HEK293 (cell line): ENCODE measurements around the gene FOSL1.
A peak's percentile ranks its signal among the peaks of the same experiment; 100 is the strongest.

Experiments
- KLF1 ChIP-seq: fragments of 450-650 bp; formaldehyde crosslinking; IDR thresholded peaks from 2 replicates; pipeline ENCODE4 v1.5.1; 2016; ENCODE audit warnings: missing biosample characterization, missing genetic modification characterization
- KLF17 ChIP-seq: fragments of 450-650 bp; formaldehyde crosslinking; IDR thresholded peaks from 2 replicates; pipeline ENCODE4 v1.5.1; 2016; ENCODE audit warnings: missing biosample characterization, missing genetic modification characterization
- KLF8 ChIP-seq: fragments of 450-650 bp; formaldehyde crosslinking; IDR thresholded peaks from 2 replicates; pipeline ENCODE4 v1.5.1; 2016; ENCODE audit warnings: missing biosample characterization, missing genetic modification characterization
- KLF9 ChIP-seq: fragments of 450-650 bp; formaldehyde crosslinking; IDR thresholded peaks from 2 replicates; pipeline ENCODE4 v1.5.1; 2016; ENCODE audit warnings: missing biosample characterization, missing genetic modification characterization, low read depth
- PATZ1 ChIP-seq: fragments of 450-650 bp; formaldehyde crosslinking; IDR thresholded peaks from 2 replicates; pipeline ENCODE4 v1.5.1; 2016; ENCODE audit warnings: missing biosample characterization, missing genetic modification characterization
- PBX3 ChIP-seq: sonication (generic); formaldehyde crosslinking; IDR thresholded peaks from 2 replicates; pipeline ENCODE4 v1.8.1; 2022; ENCODE audit warnings: mild to moderate bottlenecking, moderate library complexity, missing genetic modification reagents
- SALL2 ChIP-seq: fragments of 450-650 bp; formaldehyde crosslinking; IDR thresholded peaks from 2 replicates; pipeline ENCODE4 v1.5.0; 2017; ENCODE audit warnings: missing biosample characterization, mild to moderate bottlenecking, missing genetic modification characterization, borderline replicate concordance
- SP2 ChIP-seq: fragments of 450-650 bp; formaldehyde crosslinking; IDR thresholded peaks from 2 replicates; pipeline ENCODE4 v1.5.1; 2016; ENCODE audit warnings: missing biosample characterization, missing genetic modification characterization
- SP3 ChIP-seq: fragments of 450-650 bp; formaldehyde crosslinking; IDR thresholded peaks from 2 replicates; pipeline ENCODE4 v1.5.1; 2016; ENCODE audit warnings: missing biosample characterization, missing genetic modification characterization
- SP7 ChIP-seq: fragments of 450-650 bp; formaldehyde crosslinking; IDR thresholded peaks from 2 replicates; pipeline ENCODE4 v1.5.1; 2016; ENCODE audit warnings: missing biosample characterization, missing genetic modification characterization
- YY1 ChIP-seq: fragments of 450-650 bp; formaldehyde crosslinking; IDR thresholded peaks from 2 replicates; pipeline ENCODE4 v1.5.1; 2018; ENCODE audit warnings: missing biosample characterization, missing genetic modification characterization
- ZBTB17 ChIP-seq: fragments of 450-650 bp; formaldehyde crosslinking; IDR thresholded peaks from 2 replicates; pipeline ENCODE4 v1.5.1; 2016; ENCODE audit warnings: missing biosample characterization, missing genetic modification characterization
- ZBTB6 ChIP-seq: fragments of 450-650 bp; formaldehyde crosslinking; IDR thresholded peaks from 2 replicates; pipeline ENCODE4 v1.5.1; 2017; ENCODE audit warnings: missing biosample characterization, missing genetic modification characterization
- ZBTB8A ChIP-seq: fragments of 450-650 bp; formaldehyde crosslinking; IDR thresholded peaks from 2 replicates; pipeline ENCODE4 v1.5.1; 2016; ENCODE audit warnings: missing biosample characterization, missing genetic modification characterization
- ZEB2 ChIP-seq: fragments of 450-650 bp; formaldehyde crosslinking; IDR thresholded peaks from 2 replicates; pipeline ENCODE4 v1.5.1; 2016; ENCODE audit warnings: missing biosample characterization, missing genetic modification characterization
- ZIC2 ChIP-seq: fragments of 450-650 bp; formaldehyde crosslinking; IDR thresholded peaks from 2 replicates; pipeline ENCODE4 v1.5.1; 2016; ENCODE audit warnings: missing biosample characterization, missing genetic modification characterization
- ZNF10 ChIP-seq: fragments of 450-650 bp; formaldehyde crosslinking; IDR thresholded peaks from 2 replicates; pipeline ENCODE4 v1.5.1; 2017; ENCODE audit warnings: missing biosample characterization, missing genetic modification characterization
- ZNF18 ChIP-seq: fragments of 450-650 bp; formaldehyde crosslinking; IDR thresholded peaks from 2 replicates; pipeline ENCODE4 v1.5.1; 2016; ENCODE audit warnings: missing biosample characterization, missing genetic modification characterization
- ZNF2 ChIP-seq: fragments of 450-650 bp; formaldehyde crosslinking; IDR thresholded peaks from 2 replicates; pipeline ENCODE4 v1.5.1; 2016; ENCODE audit warnings: missing biosample characterization, missing genetic modification characterization
- ZNF335 ChIP-seq: fragments of 450-650 bp; formaldehyde crosslinking; conservative IDR thresholded peaks from 2 replicates; pipeline ENCODE4 v1.5.1; 2016; ENCODE audit warnings: missing biosample characterization, missing genetic modification characterization
- ZNF394 ChIP-seq: fragments of 450-650 bp; formaldehyde crosslinking; IDR thresholded peaks from 2 replicates; pipeline ENCODE4 v1.5.1; 2016; ENCODE audit warnings: missing biosample characterization, missing genetic modification characterization, mild to moderate bottlenecking, moderate library complexity, borderline replicate concordance
- ZNF513 ChIP-seq: fragments of 450-650 bp; IDR thresholded peaks from 2 replicates; pipeline ENCODE4 v1.5.1; 2018; ENCODE audit warnings: missing biosample characterization, missing genetic modification characterization
- ZNF658 ChIP-seq: fragments of 450-650 bp; formaldehyde crosslinking; IDR thresholded peaks from 2 replicates; pipeline ENCODE4; 2016; ENCODE audit warnings: missing biosample characterization, missing genetic modification characterization
- ZNF660 ChIP-seq: fragments of 450-650 bp; IDR thresholded peaks from 2 replicates; pipeline ENCODE4 v1.5.1; 2018; ENCODE audit warnings: missing biosample characterization, mild to moderate bottlenecking, missing genetic modification characterization
- ZNF677 ChIP-seq: fragments of 450-650 bp; IDR thresholded peaks from 2 replicates; pipeline ENCODE4 v1.5.0; 2018; ENCODE audit warnings: missing biosample characterization, mild to moderate bottlenecking, missing genetic modification characterization, moderate library complexity
- ZNF76 ChIP-seq: fragments of 450-650 bp; formaldehyde crosslinking; IDR thresholded peaks from 2 replicates; pipeline ENCODE4; 2016; ENCODE audit warnings: low read depth, missing biosample characterization, missing genetic modification characterization, borderline replicate concordance
- ZNF843 ChIP-seq: fragments of 450-650 bp; formaldehyde crosslinking; IDR thresholded peaks from 2 replicates; pipeline ENCODE4 v1.5.1; 2016; ENCODE audit warnings: missing biosample characterization, missing genetic modification characterization
- ZSCAN5A ChIP-seq: fragments of 450-650 bp; formaldehyde crosslinking; IDR thresholded peaks from 2 replicates; pipeline ENCODE4 v1.5.1; 2016; ENCODE audit warnings: missing biosample characterization, missing genetic modification characterization

Gene FOSL1

GRCh38 chr11:65857853-65858680, 42.1 kb downstream of the FOSL1 start, which contains the start of gene CFL1 (continued):
- 0 out of 2 replicates have a peak, but pooled peaks have one; percentile 30 for TF ChIP-seq ZSCAN5A (tag by site-specific recombination)
- TF ChIP-seq ZNF658 (tag by site-specific recombination): no peak
- TF ChIP-seq ZBTB6: peak; percentile 57; the same call in 1 of the 2 replicates
- peak; percentile 96 for TF ChIP-seq KLF8
- peak; percentile 52; the same call in 1 of the 2 replicates for TF ChIP-seq ZNF335 (tag by site-specific recombination)
- TF ChIP-seq ZNF660: peak; percentile 76; the same call in 1 of the 2 replicates
- TF ChIP-seq SP7 (tag by site-specific recombination): peak; percentile 38
- TF ChIP-seq YY1 (tag by site-specific recombination): peak; percentile 50; the same call in 1 of the 2 replicates
- TF ChIP-seq ZNF18 (tag by site-specific recombination): no peak
- peak; percentile 45; the same call in 1 of the 2 replicates for TF ChIP-seq ZNF513 (tag by site-specific recombination)
- peak; percentile 79 for TF ChIP-seq PATZ1
- 0 out of 2 replicates have a peak, but pooled peaks have one; percentile 20 for TF ChIP-seq ZBTB8A (tag by site-specific recombination)
- 0 out of 2 replicates have a peak, but pooled peaks have one; percentile 8 for TF ChIP-seq ZNF677 (tag by site-specific recombination)
- peak; percentile 83 for TF ChIP-seq ZBTB17 (tag by site-specific recombination)
- peak; percentile 68 for TF ChIP-seq ZEB2 (tag by site-specific recombination)
- no peak; the same call in 1 of the 2 replicates for TF ChIP-seq ZNF2
- TF ChIP-seq KLF1 (tag by site-specific recombination): peak; percentile 85
- peak; percentile 89 for TF ChIP-seq SP2
- no peak for TF ChIP-seq SALL2 (tag by site-specific recombination)
- TF ChIP-seq ZNF843 (tag by site-specific recombination): peak; percentile 56; the same call in 1 of the 2 replicates
- TF ChIP-seq ZNF394 (tag by site-specific recombination): peak; percentile 32; the same call in 1 of the 2 replicates
- peak; percentile 98 for TF ChIP-seq ZNF76 (tag by site-specific recombination)
- peak; percentile 25; the same call in 1 of the 2 replicates for TF ChIP-seq ZNF10 (tag by site-specific recombination)
- TF ChIP-seq ZIC2 (tag by site-specific recombination): no peak
- peak; percentile 49; the same call in 1 of the 2 replicates for TF ChIP-seq PBX3 (CRISPR knock-in tag)
- TF ChIP-seq KLF17: peak; percentile 57; the same call in 1 of the 2 replicates
- TF ChIP-seq KLF9: peak; percentile 76
- TF ChIP-seq SP3 (tag by site-specific recombination): peak; percentile 89
